AML-193 (cell line): ENCODE measurements around the gene IVD.

Experiments used
- DNase-seq, 2 experiments: peaks; one replicate each; lab custom pipeline; 2025; lab: John Stamatoyannopoulos, UW

IVD gene

GRCh38 chr15:40377606-40378005 lies 28.0 kb upstream of the IVD start:
- DNase-seq, result no peak

- no peak for DNase-seq
Measured at GRCh38 chr15:40379374-40379773, 26.2 kb upstream of the IVD start.

- peak in 1 of 2 experiments; percentile 5 for DNase-seq
Measured at GRCh38 chr15:40379853-40380252, 25.7 kb upstream of the IVD start.

GRCh38 chr15:40380636-40381035 lies 25.0 kb upstream of the IVD start:
- DNase-seq, result no peak

- no peak for DNase-seq
Measured at GRCh38 chr15:40381818-40382529, 23.6 kb upstream of the IVD start.

GRCh38 chr15:40382580-40383456 lies 22.8 kb upstream of the IVD start, which contains the start of gene KNSTRN:
Gene KNSTRN (plus strand): TSS chr15:40382721. CDS start chr15:40382836, 115 bp downstream.
- peak; percentile 90 to 91 for DNase-seq

GRCh38 chr15:40386480-40386879 lies 19.1 kb upstream of the IVD start:
- no peak for DNase-seq

- DNase-seq, result peak; percentile 93
Measured at GRCh38 chr15:40388941-40389823, 16.4 kb upstream of the IVD start.

- no peak for DNase-seq
Measured at GRCh38 chr15:40389824-40390595, 15.6 kb upstream of the IVD start.

- no peak for DNase-seq
Measured at GRCh38 chr15:40392986-40393948, 12.3 kb upstream of the IVD start.

- DNase-seq, result no peak
Measured at GRCh38 chr15:40397688-40398412, 7.7 kb upstream of the IVD start.

GRCh38 chr15:40398413-40398873 lies 7.2 kb upstream of the IVD start:
- DNase-seq, result peak; percentile 97 to 99

GRCh38 chr15:40399370-40399769 lies 6.2 kb upstream of the IVD start:
- no peak for DNase-seq

GRCh38 chr15:40407330-40407990 lies 1.9 kb downstream of the IVD start:
- DNase-seq, result peak in 1 of 2 experiments; percentile 9

GRCh38 chr15:40409366-40409765 lies 3.8 kb downstream of the IVD start:
- no peak for DNase-seq

GRCh38 chr15:40410476-40410875 lies 4.9 kb downstream of the IVD start:
- DNase-seq, result no peak

GRCh38 chr15:40412095-40412759 lies 6.6 kb downstream of the IVD start:
- DNase-seq, result no peak

GRCh38 chr15:40413036-40413435 lies 7.4 kb downstream of the IVD start:
- DNase-seq, result no peak
